Stimulated activated CD4-positive, alpha-beta T cell treated with anti-CD3 and anti-CD28 coated beads, Interleukin-12 subunit alpha, Interleukin-12 subunit beta, amount 100 ng/mL, for 48 hours (primary cell): ENCODE measurements around the gene POLN.
"Not testable (repeated sequence)": the region's sequence is repeated elsewhere in the genome, so short reads cannot be mapped to it uniquely, and the experiment has no call there.

Experiments
- DNase-seq, 3 donors: peaks; one replicate each; pipeline ENCODE4 v3.0.0-alpha.2; 2020; ENCODE audit warnings: low read depth in 2 of 3, low spot score in 1 of 3

Gene POLN

DNA sequence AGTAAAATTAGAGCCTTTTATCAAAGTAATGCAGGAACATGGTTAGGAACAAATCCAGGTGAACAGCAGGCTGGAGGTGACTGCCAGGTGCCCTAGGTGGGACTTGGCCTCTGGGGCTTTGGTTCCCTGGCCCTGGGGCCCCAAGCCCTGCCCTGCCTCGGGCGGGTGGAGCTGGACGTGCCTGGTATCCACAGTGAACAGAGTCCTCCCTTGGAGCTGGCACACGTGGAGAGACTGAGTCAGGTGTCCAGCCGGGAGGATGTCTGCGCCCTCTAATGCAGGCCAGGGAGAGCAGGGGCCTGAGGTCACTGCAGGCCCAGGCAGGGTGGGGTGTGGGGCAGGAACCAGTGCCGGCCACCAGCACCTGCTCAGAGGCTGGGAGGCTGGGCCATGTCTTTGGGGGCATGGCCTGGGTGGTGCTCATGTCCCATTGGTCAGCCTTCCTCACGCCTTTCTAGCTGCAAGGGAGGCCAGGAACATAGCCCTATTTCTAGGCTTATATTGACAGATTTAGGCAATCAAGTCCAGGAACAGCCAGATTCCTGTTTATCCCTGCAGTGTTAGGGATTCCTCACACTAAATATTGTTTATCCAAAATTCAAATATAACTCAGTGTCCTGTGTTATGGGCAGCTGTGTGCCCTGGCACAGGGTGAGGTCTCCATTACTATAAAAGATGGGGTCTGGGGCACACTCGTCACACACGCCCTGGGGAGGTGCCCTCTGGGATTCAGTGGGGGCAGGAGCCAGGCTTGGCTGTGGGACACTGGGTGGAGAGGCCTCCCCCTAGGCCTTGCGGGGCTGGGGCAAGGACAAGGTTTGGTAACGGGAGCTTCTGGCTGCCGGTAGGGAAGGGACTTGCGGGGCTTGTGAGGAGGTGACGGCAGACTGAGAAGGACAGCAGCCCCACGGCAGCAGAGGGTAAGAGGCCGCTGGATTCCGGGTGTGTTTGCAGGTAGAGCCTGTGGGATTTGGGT lies 197.1 kb downstream of the POLN start:
- DNase-seq: no peak

DNA sequence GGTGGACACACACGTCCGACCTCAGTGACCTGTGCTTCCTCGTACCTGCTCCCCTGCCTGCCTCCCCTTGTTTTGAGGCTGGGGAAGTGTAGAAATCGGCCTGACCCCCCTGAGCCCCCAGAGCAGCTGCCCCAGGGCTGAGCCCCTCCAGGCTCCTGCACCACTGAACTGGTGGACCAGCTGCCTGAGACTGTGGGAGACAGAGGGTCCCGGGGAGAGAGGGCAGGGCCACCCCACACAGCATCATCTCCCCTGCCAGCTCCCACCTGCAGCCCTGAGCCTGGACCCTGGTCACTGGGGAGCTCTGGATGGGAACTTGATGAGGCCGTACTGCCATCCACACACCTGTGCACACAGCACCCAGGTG lies 197.8 kb downstream of the POLN start:
- no peak for DNase-seq

DNA sequence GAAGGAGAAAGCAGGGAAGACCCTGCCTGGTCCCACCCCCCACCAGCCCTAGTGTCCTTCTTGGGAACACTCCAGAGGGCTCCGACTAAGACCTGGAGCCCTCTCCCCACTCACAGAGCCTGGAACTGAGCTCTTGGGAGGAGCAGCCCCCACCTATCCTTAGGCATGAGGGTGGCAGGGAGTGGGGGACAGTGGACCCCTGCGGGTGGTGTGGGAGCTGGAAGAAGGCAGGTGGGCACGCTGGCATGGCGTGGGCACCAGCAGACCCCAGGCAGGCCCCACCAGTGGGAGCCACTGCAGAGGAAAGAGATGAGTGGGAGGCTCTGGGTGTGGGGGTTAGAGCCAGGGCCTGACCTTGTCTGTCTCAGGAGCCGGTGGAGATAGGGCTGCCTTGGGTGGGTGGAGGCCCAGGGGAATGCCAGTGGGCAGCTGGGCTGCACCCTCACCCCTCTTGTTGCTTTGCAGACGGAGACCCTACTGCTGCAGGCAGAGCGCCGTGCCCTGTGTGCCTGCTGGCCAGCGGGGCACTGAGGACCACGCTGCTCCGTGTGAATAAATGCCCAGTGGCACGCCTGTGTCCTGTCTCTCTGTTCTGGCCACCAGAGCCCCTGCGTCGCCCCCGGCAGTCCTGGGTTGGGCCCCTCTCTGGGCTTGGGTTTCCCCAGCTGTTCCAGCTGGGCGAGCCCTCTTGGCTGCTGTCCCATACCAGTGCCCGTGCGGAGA lies 198.4 kb downstream of the POLN start:
- DNase-seq: no peak

DNA sequence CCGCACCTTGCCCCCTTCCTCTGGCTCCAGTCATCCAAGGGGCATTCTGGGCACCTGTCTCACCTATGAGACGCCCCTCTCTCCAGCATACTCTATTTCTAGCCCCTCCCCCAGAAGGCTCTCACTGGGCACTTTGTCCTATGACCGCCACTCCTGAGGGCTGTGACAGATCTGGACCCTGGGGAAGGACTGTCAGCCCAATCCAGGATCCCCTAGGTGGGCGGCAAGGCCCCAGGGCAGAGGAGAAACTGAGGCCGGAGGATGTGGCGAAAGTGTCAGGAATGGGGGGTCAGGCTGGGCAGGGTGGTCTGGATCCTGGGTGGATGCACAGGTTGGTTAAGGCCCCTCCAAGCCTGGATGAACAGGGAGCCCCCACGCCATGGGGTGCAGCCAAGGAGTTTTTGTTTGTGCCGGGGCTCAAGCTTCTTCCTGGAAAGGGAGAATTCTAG lies 198.9 kb downstream of the POLN start:
- DNase-seq: no peak

DNA sequence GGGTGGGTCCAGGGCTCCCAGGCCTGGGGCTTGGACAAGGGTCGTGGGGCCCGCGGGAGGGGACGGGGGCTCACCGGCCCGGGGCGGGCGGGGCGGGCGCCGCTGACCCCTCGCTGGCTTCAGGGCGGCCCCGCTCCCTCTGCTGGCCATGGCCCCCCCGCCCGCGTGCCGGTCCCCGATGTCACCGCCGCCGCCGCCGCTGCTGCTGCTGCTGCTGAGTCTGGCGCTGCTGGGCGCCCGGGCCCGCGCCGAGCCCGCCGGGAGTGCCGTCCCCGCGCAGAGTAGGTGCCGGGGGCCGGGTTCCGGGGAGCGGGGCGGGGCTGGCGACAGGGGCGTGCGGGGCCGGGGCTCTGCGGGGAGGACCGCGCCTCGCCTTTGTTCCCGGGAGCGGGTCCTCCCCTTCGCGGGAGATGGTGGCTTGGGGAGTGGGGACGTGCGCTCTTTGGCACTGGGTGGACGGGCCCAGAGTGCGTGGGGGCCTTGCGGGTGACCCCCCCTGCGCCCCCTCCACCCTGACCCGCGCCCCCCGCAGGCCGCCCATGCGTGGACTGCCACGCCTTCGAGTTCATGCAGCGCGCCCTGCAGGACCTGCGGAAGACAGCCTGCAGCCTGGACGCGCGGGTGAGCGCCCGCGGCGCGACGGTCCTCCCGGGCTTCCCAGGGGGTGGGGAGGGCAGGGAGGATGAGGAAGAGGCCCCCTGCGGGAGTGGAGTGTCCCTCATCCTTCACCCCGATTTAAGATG lies 199.5 kb downstream of the POLN start:
- peak in 1 of 3 donors; percentile 20 for DNase-seq

DNA sequence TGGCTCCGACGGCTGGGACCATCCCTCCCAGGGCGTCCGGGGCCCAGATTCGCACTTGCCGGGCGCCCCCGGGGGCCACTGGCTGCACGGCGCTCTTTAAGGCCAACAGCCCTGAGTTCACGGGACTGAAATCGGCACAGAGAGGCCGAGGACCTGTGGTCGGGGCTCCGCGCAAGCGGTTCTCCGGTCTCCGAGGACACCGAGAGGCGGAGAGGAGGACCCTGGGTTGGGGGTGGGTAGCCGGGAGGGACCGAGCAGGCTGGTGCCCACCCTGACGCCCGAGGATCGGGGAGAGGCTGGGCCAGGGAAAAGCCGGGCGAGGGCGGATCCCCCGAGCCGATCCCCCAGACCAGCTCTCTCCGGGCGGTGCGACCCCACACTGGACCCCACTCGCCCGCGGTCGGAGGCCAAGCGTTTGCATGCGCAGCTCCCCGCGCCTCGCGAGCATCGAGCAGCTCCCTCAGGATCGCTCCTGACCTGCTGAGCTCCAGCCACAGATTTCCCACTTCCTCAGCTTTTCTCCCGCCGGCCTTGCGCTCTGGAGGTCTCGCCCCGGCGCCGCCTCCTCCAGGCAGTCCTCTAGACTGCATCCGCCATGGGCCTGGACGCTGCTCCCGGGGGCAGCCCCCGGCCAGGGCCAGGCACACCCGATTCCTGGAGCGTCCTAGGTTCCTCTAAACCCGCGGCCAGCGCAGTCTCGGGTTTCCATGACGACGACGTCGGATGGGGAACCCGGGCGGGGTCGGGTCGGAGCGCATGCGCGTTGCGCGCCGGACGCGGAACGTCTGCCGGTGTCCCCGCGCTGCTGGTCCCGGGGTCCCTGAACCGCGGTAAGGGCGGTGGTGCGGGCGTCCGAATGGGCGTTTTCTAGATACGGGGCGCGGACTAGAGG lies 200.4 kb downstream of the POLN start:
- peak; percentile 82 to 88 (median 83) for DNase-seq

DNA sequence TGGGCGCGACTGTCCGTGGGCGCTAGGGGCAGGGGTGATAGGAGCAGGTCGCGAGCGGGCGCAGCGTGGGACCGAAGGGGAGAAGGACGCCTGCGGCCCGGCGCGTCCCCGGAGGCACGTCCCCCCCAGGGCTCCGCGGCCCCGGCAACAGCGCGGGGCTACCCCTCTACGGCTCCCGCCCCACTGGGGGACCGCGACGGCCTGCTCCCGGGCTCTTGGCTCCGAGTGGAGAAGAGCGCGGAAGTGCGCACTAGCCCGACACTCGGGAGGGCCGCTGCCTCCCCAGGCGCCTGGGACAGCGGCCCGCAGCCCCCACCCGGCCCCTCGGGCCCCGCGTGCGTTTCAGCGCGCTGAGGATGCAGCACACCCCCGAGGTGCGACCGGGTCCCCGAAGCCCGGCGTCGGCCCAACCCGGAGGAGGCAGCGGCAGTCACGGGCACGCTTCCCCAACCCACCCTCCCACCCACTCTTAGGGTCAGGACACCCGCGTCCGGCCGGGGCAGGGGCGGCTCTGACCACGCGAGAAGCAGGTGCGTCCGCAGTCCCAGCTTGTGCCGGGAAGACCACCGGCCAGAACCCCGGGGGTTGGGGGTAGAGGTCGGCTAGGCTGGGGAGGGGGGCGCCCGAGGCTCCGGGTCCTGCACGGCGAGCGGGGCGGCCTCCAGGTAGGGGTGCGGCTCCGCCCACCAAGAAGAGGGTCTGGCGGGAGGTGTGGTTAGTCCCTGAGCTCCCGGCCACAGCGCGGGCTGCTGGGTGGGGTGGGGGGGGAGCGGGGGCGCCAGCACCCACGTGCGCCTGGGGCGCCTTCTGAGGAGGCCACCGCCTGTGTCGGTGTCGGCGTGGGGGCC lies 201.3 kb downstream of the POLN start:
- no peak for DNase-seq

DNA sequence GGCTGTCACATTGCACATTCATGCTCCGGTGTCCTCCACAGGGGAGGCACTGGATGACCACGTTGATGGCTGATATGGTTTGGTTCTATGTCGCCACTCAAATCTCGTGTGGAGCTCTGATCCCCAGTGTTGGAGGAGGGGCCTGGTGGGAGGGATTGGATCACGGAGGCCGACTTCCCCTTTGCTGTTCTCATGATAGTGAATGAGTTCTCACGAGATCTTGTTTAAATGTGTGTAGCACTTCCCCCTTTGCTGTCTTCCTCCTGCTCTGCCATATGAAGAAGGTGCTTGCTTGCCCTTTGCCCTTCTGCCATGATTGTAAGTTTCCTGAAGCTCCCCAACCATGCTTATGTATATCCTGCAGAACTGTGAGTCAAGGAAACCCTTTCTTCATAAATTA lies 205.1 kb downstream of the POLN start:
- DNase-seq: no peak

DNA sequence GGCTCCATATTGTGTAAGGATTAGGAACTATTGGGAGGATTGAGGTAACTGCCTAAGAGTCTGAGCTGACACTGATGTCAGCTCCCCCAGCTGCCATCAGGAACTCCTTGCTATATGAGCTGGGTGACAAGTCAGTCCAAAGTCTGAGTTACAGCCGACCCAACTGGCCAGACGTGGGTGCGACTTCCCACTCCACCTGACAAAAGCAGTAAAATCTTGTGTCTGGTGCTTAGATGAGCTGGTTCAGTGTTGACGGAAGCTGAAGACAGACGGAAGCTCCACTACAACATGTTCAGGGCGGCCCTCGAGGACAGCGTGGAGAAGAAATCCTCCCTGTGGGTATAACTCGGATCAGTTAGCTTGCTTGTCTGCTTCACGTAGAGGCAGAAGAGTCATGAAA lies 205.6 kb downstream of the POLN start:
- no peak for DNase-seq

DNA sequence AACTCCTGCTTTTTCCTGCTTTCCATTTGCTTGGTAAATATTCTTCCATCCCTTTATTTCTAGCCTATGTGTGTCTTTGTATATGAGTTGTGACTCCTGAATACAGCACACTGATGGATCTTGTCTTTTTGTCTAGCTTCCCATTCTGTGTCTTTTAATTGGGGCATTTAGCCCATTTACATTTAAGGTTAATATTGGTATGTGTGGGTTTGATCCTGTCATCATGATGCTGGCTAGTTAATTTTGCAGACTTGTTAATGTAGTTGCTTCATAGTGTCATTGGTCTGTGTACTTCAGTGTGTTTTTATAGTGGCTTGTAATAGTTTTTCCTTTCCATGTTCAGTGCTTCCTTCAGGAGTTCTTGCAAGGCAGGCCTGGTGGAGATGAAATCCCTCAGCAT lies 210.8 kb downstream of the POLN start:
- not testable (repeated sequence) for DNase-seq

DNA sequence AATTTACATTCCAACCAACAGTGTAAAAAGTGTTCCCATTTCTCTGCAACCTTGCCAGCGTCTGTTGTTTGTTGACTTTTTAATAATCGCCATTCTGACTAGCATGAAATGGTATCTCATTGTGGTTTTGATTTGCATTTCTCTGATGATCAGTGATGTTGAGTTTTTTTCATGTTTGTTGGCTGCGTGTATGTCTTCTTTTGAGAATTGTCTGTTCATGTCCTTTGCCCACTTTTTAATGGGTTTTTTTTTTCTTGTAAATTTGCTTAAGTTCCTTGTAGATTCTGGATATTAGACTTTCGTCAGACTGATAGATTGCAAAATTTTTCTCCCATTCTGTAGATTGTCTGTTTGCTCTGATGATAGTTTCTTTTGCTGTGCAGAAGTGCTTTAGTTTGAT lies 214.8 kb downstream of the POLN start:
- DNase-seq: not testable (repeated sequence)

DNA sequence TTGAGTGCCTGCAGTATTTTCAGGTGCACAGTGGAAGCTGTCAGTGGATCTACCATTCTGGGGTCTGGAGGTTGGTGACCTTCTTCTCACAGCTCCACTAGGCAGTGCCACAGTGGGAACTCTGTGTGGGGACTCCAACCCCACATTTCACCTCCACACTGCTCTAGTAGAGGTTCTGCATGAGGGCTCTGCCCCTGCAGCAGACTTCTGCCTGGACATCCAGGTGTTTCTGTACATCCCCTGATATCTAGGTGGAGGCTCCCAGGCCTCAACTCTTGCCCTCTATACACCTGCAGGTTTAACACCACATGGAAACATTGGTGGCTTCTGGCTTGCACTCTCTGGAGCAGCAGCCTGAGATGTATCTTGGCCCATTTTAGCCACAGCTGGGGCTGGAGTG lies 216.1 kb downstream of the POLN start:
- DNase-seq: no peak

DNA sequence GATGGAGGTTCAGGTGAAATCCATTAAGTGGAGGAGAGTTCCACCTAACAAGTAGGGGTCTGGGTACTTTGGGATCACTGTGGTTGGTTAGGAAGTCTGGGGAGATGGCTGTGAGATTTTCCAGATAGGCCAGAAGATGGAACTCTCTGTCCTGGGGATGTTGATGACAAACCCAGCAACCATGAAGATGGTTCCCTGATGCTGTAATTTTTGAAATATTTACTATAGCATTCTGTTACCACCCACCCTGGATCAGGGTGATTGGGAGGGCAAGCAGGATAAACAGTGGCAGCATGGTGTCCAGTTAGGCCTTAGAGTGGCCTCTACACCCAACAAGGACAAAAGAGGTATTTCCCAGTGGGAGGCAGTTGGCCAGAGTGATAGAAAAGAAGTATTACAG lies 217.2 kb downstream of the POLN start:
- DNase-seq: no peak
